Upper lobe of left lung (tissue), 6 donors: ENCODE data around the gene FOCAD. TPM values are rescaled to one million over a fixed set of nuclear protein-coding genes. Genes with fewer than 3 reads are reported as not detected.

Source experiments
- ATAC-seq, 2 donors: fragments of 200-7000 bp; cut with Tn5 transposase; one replicate each; pipeline ENCODE4 v1.9.1; 2022; ENCODE audit warnings: mild to moderate bottlenecking in 2 of 2, moderate library complexity in 2 of 2; ENCODE audit not compliant: low FRiP score in 2 of 2
- DNase-seq, 2 donors: peaks; one replicate each; pipeline ENCODE4 v3.0.0-alpha.2; 2019 to 2020
- H3K27ac ChIP-seq, 4 donors: fragments of 200-600 bp; sonication (generic); one replicate each; pipeline ENCODE4 v1.5.1; 2016 to 2019
- H3K27me3 ChIP-seq, 4 donors: fragments of 200-600 bp; sonication (generic); one replicate each; pipeline ENCODE4 v1.5.1; 2017 to 2019
- H3K36me3 ChIP-seq, 4 donors: fragments of 200-600 bp; sonication (generic); one replicate each; pipeline ENCODE4 v1.5.1; 2016 to 2019
- H3K4me1 ChIP-seq, 4 donors: fragments of 200-600 bp; sonication (generic); one replicate each; pipeline ENCODE4 v1.5.1; 2018 to 2019
- H3K4me3 ChIP-seq, 4 donors: fragments of 200-600 bp; sonication (generic); one replicate each; pipeline ENCODE4 v1.5.1; 2017 to 2019; ENCODE audit warnings: mild to moderate bottlenecking in 2 of 4, moderate library complexity in 1 of 4
- H3K9me3 ChIP-seq, 4 donors: fragments of 200-600 bp; sonication (generic); one replicate each; pipeline ENCODE4 v1.5.1; 2018 to 2019
- CTCF ChIP-seq, 6 experiments: fragments of 450-650 bp in 4 of 6; fragments of 200-600 bp in 2 of 6; sonication (generic) in 2 of 6; IDR thresholded peaks; one replicate each; pipeline ENCODE4 v1.5.1; 2016 to 2019; ENCODE audit warnings: antibody characterized with exemption in 6 of 6
- EP300 ChIP-seq, 4 donors: sonication (generic); formaldehyde crosslinking; IDR thresholded peaks; one replicate each; pipeline ENCODE4 v1.5.1; 2017; ENCODE audit warnings: antibody characterized with exemption in 4 of 4, control low read depth in 2 of 4
- POLR2A ChIP-seq, 4 donors: fragments of 450-650 bp; IDR thresholded peaks; one replicate each; pipeline ENCODE4 v1.5.1; 2016 to 2017; ENCODE audit warnings: antibody characterized with exemption in 4 of 4, mild to moderate bottlenecking in 2 of 4
- POLR2AphosphoS5 ChIP-seq, 2 donors: sonication (generic); formaldehyde crosslinking; IDR thresholded peaks; one replicate each; pipeline ENCODE4 v1.5.1; 2017; ENCODE audit warnings: antibody characterized with exemption in 2 of 2
- WGBS, 2 donors: methylation state at CpG; one replicate each; pipeline ENCODE4 v1.1.5; 2017 to 2018; 5-methylcytosine and 5-hydroxymethylcytosine counted together
- total RNA-seq, 6 donors: library from RNA; depleted of rRNA in 4 of 6; stranded (reverse); fragments of >200 nt in 4 of 6; gene quantifications; one replicate each; pipeline versions ENCODE4 v1.1.0 to v1.2.1, GENCODE V29; 2016 to 2021
- donor health status: DM: no; HTN: no; CAD: no; lungs with moderate emphysema.
- donor health status: DM: no; HTN: yes; CAD: no; lungs with severe emphysema.

FOCAD gene
- total RNA-seq, 6 donors from 2014 or later = 21.0 to 83.8 (median 28.3) TPM

- no peak overlapping the region for H3K4me3 ChIP-seq
- DNase-seq (no peak), ATAC-seq (no peak)
- H3K27me3 ChIP-seq = no peaks in the 10 kb centered on the region
- no peak overlapping the region for H3K27ac ChIP-seq
- 93 to 100% methylated on average over 1 of the region's 1 CpG for WGBS, 2 donors
- TF ChIP-seq CTCF (IDR thresholded peaks at IDR 0.05) (no peak), POLR2AphosphoS5 (IDR thresholded peaks at IDR 0.05) (no peak), POLR2A (IDR thresholded peaks at IDR 0.05) (no peak), EP300 (IDR thresholded peaks at IDR 0.05) (no peak)
- no peaks in the 10 kb centered on the region for H3K9me3 ChIP-seq
- peaks cover 0 to 5% (median 0%) of the 10 kb centered on the region in 4 donors for H3K36me3 ChIP-seq
- no peaks in the 10 kb centered on the region for H3K4me1 ChIP-seq
These were observed 62.9 kb downstream of the FOCAD start for GRCh38 chr9:20746967-20747366.

GRCh38 chr9:20749496-20750198 lies 65.6 kb downstream of the FOCAD start:
- WGBS, 2 donors = 83 to 85% methylated on average over 1 of the region's 1 CpG
- TF ChIP-seq POLR2A (IDR thresholded peaks at IDR 0.05) (no peak), CTCF (IDR thresholded peaks at IDR 0.05) (no peak), EP300 (IDR thresholded peaks at IDR 0.05) (no peak), POLR2AphosphoS5 (IDR thresholded peaks at IDR 0.05) (no peak)
- ATAC-seq = no peak

DNA sequence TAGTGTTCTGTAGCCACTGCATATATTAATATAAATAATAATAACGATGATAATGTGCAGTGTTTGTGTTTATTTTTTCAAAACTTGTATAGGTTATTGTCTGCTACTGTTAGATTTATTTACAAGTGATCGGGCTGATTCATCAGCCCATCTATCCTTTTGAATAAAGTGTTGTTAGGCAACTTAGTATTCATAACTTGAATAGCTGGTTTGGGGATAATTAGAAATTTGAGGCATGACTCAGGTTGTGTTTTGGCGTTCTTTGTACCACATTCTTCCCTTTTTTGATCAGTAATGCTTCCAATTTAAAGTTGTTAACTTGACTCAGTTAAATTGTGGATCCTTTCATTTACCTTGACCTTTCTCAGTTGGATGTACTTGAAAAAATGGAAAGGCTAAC lies 69.7 kb downstream of the FOCAD start:
- no peak for DNase-seq
- ATAC-seq = no peak
- Histone ChIP-seq H3K4me3 (no peak overlapping the region), H3K36me3 (peaks cover 0 to 7% (median 0%) of the 10 kb centered on the region in 4 donors), H3K9me3 (no peaks in the 10 kb centered on the region), H3K4me1 (no peaks in the 10 kb centered on the region), H3K27ac (no peak overlapping the region), H3K27me3 (no peaks in the 10 kb centered on the region)
- TF ChIP-seq EP300 (IDR thresholded peaks at IDR 0.05) = no peak
- WGBS, 2 donors = 82 to 89% methylated on average over 3 of the region's 3 CpGs

More at GRCh38 chr9:20749496-20750198, 65.6 kb downstream of the FOCAD start:
- no peak for DNase-seq
- Histone ChIP-seq H3K27ac (no peak overlapping the region), H3K36me3 (no peaks in the 10 kb centered on the region), H3K27me3 (no peaks in the 10 kb centered on the region), H3K9me3 (no peaks in the 10 kb centered on the region), H3K4me1 (no peaks in the 10 kb centered on the region), H3K4me3 (no peak overlapping the region)

GRCh38 chr9:20754556-20754955 lies 70.5 kb downstream of the FOCAD start:
- Histone ChIP-seq H3K4me1 (no peaks in the 10 kb centered on the region), H3K4me3 (no peak overlapping the region), H3K27me3 (no peaks in the 10 kb centered on the region), H3K36me3 (peaks cover 0 to 7% (median 0%) of the 10 kb centered on the region in 4 donors), H3K9me3 (no peaks in the 10 kb centered on the region), H3K27ac (no peak overlapping the region)
- 98 to 100% methylated on average over 2 of the region's 2 CpGs for WGBS, 2 donors
- DNase-seq = no peak
- ATAC-seq = no peak
- TF ChIP-seq POLR2A (IDR thresholded peaks at IDR 0.05) (no peak), CTCF (IDR thresholded peaks at IDR 0.05) (no peak), EP300 (IDR thresholded peaks at IDR 0.05) (no peak)

GRCh38 chr9:20760246-20760891 lies 76.3 kb downstream of the FOCAD start:
- ATAC-seq (no peak), DNase-seq (no peak)
- Histone ChIP-seq H3K27ac (no peak overlapping the region), H3K4me3 (no peak overlapping the region), H3K27me3 (no peaks in the 10 kb centered on the region), H3K36me3 (peaks cover 0 to 17% (median 2%) of the 10 kb centered on the region in 4 donors), H3K9me3 (no peaks in the 10 kb centered on the region), H3K4me1 (peaks cover 0 to 4% (median 0%) of the 10 kb centered on the region in 4 donors)
- TF ChIP-seq POLR2AphosphoS5 (IDR thresholded peaks at IDR 0.05) = no peak
- TF ChIP-seq CTCF (IDR thresholded peaks at IDR 0.05) = no peak
- TF ChIP-seq EP300 (IDR thresholded peaks at IDR 0.05) = no peak
- no peak for TF ChIP-seq POLR2A (IDR thresholded peaks at IDR 0.05)
- 61 to 67% methylated on average over 3 of the region's 3 CpGs for WGBS, 2 donors
